Measurements from ENCODE around the gene RNPS1. TPM values are rescaled to one million over a fixed set of nuclear protein-coding genes. Genes with fewer than 3 reads are reported as not detected.

RNPS1 gene
- total and polyA plus RNA-seq, 9 of the 15 experiments (the other 6 are each of a cell fraction or from before 2014, with no cell fraction given), result 44.9 to 338 (median 202) TPM

- TF ChIP-seq, protein P1, sequence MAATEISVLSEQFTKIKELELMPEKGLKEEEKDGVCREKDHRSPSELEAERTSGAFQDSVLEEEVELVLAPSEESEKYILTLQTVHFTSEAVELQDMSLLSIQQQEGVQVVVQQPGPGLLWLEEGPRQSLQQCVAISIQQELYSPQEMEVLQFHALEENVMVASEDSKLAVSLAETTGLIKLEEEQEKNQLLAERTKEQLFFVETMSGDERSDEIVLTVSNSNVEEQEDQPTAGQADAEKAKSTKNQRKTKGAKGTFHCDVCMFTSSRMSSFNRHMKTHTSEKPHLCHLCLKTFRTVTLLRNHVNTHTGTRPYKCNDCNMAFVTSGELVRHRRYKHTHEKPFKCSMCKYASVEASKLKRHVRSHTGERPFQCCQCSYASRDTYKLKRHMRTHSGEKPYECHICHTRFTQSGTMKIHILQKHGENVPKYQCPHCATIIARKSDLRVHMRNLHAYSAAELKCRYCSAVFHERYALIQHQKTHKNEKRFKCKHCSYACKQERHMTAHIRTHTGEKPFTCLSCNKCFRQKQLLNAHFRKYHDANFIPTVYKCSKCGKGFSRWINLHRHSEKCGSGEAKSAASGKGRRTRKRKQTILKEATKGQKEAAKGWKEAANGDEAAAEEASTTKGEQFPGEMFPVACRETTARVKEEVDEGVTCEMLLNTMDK (IDR thresholded peaks at IDR 0.05; ENCODE audit: borderline replicate concordance, insufficient read depth, low read depth, low read length, poor library complexity, severe bottlenecking), result no peak
- TF ChIP-seq RBM15 (IDR thresholded peaks at IDR 0.05; ENCODE audit: insufficient read depth, low read length), result no peak
- no peak for TF ChIP-seq SREBF2 (CRISPR knock-in tag; IDR thresholded peaks at IDR 0.05)
- no peak for TF ChIP-seq ZNF134 (CRISPR knock-in tag; conservative IDR thresholded peaks at IDR 0.05)
- TF ChIP-seq, protein P2, sequence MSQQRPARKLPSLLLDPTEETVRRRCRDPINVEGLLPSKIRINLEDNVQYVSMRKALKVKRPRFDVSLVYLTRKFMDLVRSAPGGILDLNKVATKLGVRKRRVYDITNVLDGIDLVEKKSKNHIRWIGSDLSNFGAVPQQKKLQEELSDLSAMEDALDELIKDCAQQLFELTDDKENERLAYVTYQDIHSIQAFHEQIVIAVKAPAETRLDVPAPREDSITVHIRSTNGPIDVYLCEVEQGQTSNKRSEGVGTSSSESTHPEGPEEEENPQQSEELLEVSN (IDR thresholded peaks at IDR 0.05; ENCODE audit: borderline replicate concordance in 1 of 2, extremely low read depth in 1 of 2, insufficient read depth in 1 of 2, insufficient read length in 1 of 2, low read depth in 1 of 2, low read length in 1 of 2, poor library complexity in 1 of 2, severe bottlenecking in 1 of 2), result peak; percentile 27 to 75
- TF ChIP-seq, protein P3, sequence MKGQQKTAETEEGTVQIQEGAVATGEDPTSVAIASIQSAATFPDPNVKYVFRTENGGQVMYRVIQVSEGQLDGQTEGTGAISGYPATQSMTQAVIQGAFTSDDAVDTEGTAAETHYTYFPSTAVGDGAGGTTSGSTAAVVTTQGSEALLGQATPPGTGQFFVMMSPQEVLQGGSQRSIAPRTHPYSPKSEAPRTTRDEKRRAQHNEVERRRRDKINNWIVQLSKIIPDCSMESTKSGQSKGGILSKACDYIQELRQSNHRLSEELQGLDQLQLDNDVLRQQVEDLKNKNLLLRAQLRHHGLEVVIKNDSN (CRISPR knock-in tag; IDR thresholded peaks at IDR 0.05), result peak; percentile 48; the same call in 1 of the 2 replicates
- no peak; the same call in 1 of the 2 replicates for TF ChIP-seq ZNF589 (CRISPR knock-in tag; IDR thresholded peaks at IDR 0.05; ENCODE audit: low read depth)
- TF ChIP-seq MECOM (CRISPR knock-in tag; IDR thresholded peaks at IDR 0.05), result no peak
- no peak for TF ChIP-seq ARID3B (CRISPR knock-in tag; IDR thresholded peaks at IDR 0.05; ENCODE audit: borderline replicate concordance)
- TF ChIP-seq MED1 (CRISPR knock-in tag; IDR thresholded peaks at IDR 0.05; ENCODE audit: borderline replicate concordance), result no peak
- no peak for TF ChIP-seq ZNF561 (CRISPR knock-in tag; conservative IDR thresholded peaks at IDR 0.05)
Observed at GRCh38 chr16:2205104-2205966, 62.6 kb downstream of the RNPS1 start, which contains the start of gene MLST8 (continued).

All from K562 (cell line).